Measurements from ENCODE around the gene FANK1.
A peak's percentile ranks its signal among the peaks of the same experiment; 100 is the strongest.
"Not testable (repeated sequence)": the region's sequence is repeated elsewhere in the genome, so short reads cannot be mapped to it uniquely, and the experiment has no call there.

FANK1 gene

GRCh38 chr10:125928928-125929585 is 32.7 kb downstream of the FANK1 start:
- DNase-seq (ENCODE audit: low read depth), result no peak

GRCh38 chr10:125929618-125930017 is 33.3 kb downstream of the FANK1 start:
- no peak for DNase-seq (ENCODE audit: low read depth)

GRCh38 chr10:125933693-125934092 is 37.3 kb downstream of the FANK1 start:
- no peak for DNase-seq (ENCODE audit: low read depth)

- no peak for DNase-seq (ENCODE audit: low read depth)
Observed at GRCh38 chr10:125936331-125936730, 40.0 kb downstream of the FANK1 start.

GRCh38 chr10:125940515-125940914 is 44.2 kb downstream of the FANK1 start:
- DNase-seq (ENCODE audit: low read depth), result no peak

GRCh38 chr10:125951290-125951689 is 54.9 kb downstream of the FANK1 start:
- no peak for DNase-seq (ENCODE audit: low read depth)

GRCh38 chr10:125953778-125954385 is 57.5 kb downstream of the FANK1 start:
- DNase-seq (ENCODE audit: low read depth), result no peak

- DNase-seq (ENCODE audit: low read depth), result no peak
Observed at GRCh38 chr10:125955766-125956165, 59.4 kb downstream of the FANK1 start.

GRCh38 chr10:125961743-125962142 is 65.4 kb downstream of the FANK1 start:
- DNase-seq (ENCODE audit: low read depth), result no peak

GRCh38 chr10:125962200-125962599 is 65.8 kb downstream of the FANK1 start:
- DNase-seq (ENCODE audit: low read depth), result no peak

GRCh38 chr10:125964558-125964957 is 68.2 kb downstream of the FANK1 start:
- no peak for DNase-seq (ENCODE audit: low read depth)

GRCh38 chr10:125967533-125967932 is 71.2 kb downstream of the FANK1 start:
- DNase-seq (ENCODE audit: low read depth), result no peak

GRCh38 chr10:125970077-125970630 is 73.8 kb downstream of the FANK1 start:
- not testable (repeated sequence) for DNase-seq (ENCODE audit: low read depth)

- DNase-seq (ENCODE audit: low read depth), result no peak
Observed at GRCh38 chr10:125976960-125977605, 80.7 kb downstream of the FANK1 start.

- DNase-seq (ENCODE audit: low read depth), result no peak
Observed at GRCh38 chr10:125979976-125980375, 83.6 kb downstream of the FANK1 start.

GRCh38 chr10:125980521-125981035 is 84.2 kb downstream of the FANK1 start:
- no peak for DNase-seq (ENCODE audit: low read depth)

GRCh38 chr10:125982260-125982948 is 86.0 kb downstream of the FANK1 start:
- peak; percentile 39 for DNase-seq (ENCODE audit: low read depth)

GRCh38 chr10:125983161-125983560 is 86.8 kb downstream of the FANK1 start:
- DNase-seq (ENCODE audit: low read depth), result peak; percentile 27

- DNase-seq (ENCODE audit: low read depth), result no peak
Observed at GRCh38 chr10:125983656-125984055, 87.3 kb downstream of the FANK1 start.

GRCh38 chr10:125984346-125984745 is 88.0 kb downstream of the FANK1 start:
- no peak for DNase-seq (ENCODE audit: low read depth)

- DNase-seq (ENCODE audit: low read depth), result no peak
Observed at GRCh38 chr10:125984865-125985495, 88.6 kb downstream of the FANK1 start.

Measured in HS-27A (cell line).